Endothelial cell of umbilical vein (primary cell): ENCODE results near the gene TBRG1. TPM values are rescaled to one million over a fixed set of nuclear protein-coding genes. Genes with fewer than 3 reads are reported as not detected.

Experiments used
- BruUV-seq: library from RNA; stranded (reverse); fragments of 400-500 nt; replicated peaks from 2 replicates; lab custom pipeline; 2021; lab: Mats Ljungman, UMichigan
- CTCF ChIA-PET: fragments of 300-600, 350-600 bp; sonication (Branson Sonifier 250); formaldehyde crosslinking; loops from one replicate; lab custom pipeline; 2021; ENCODE audit warnings: antibody characterized with exemption, inconsistent platforms; lab: Charles Lee
- POLR2A ChIA-PET: fragments of 300-600, 350-600 bp; sonication (Branson Sonifier 250); formaldehyde crosslinking; loops from one replicate; lab custom pipeline; 2021; ENCODE audit warnings: antibody characterized with exemption, inconsistent platforms; lab: Charles Lee
- DNase-seq: peaks from one replicate; pipeline ENCODE4 v3.0.0-alpha.2; 2011; ENCODE audit warnings: low read depth, low spot score
- FAIRE-seq: peaks from 2 replicates; lab custom pipeline; 2011; peaks lifted over from hg19 to GRCh38; lab: Jason Lieb, UNC
- H2AFZ ChIP-seq: 2 replicates; pipeline ENCODE4 v1.6.0; 2012; ENCODE audit warnings: low read depth, low read length, control low read depth, inconsistent platforms
- H3K27ac ChIP-seq: 2 replicates; pipeline ENCODE4 v1.5.1; 2011; ENCODE audit warnings: low read depth, mild to moderate bottlenecking, control low read depth, low read length, moderate library complexity; ENCODE audit not compliant: insufficient read depth
- H3K27me3 ChIP-seq, 2 experiments: 2 replicates each; pipeline versions ENCODE4 v1.6.0 to v1.6.1; 2011; ENCODE audit warnings: low read length in 2 of 2, mixed read lengths in 1 of 2; ENCODE audit not compliant: control insufficient read depth in 2 of 2, insufficient read depth in 2 of 2
- H3K36me3 ChIP-seq, 2 experiments: 2 replicates in 1 of 2; 3 replicates in 1 of 2; pipeline ENCODE4 v1.5.1; 2011; ENCODE audit warnings: low read length in 2 of 2, mild to moderate bottlenecking in 1 of 2, moderate library complexity in 1 of 2; ENCODE audit not compliant: control insufficient read depth in 2 of 2, insufficient read depth in 2 of 2; ENCODE audit errors: extremely low read depth in 1 of 2
- H3K4me1 ChIP-seq: 3 replicates; pipeline ENCODE4 v1.5.1; 2011; ENCODE audit warnings: mild to moderate bottlenecking, low read length; ENCODE audit not compliant: control insufficient read depth, insufficient read depth; ENCODE audit errors: extremely low read depth
- H3K4me2 ChIP-seq: 2 replicates; pipeline ENCODE4 v1.6.1; 2011; ENCODE audit warnings: low read length, control low read depth, mixed read lengths; ENCODE audit not compliant: insufficient read depth
- H3K4me3 ChIP-seq, 3 experiments: fragments of 200-600 bp in 1 of 3; sonication (generic), shearing (Covaris generic) in 1 of 3; replicated peaks in 1 of 3; 2 replicates each; pipeline ENCODE4 v1.5.1; 2011 to 2016; ENCODE audit warnings: control low read depth in 3 of 3, low read length in 3 of 3, mild to moderate bottlenecking in 2 of 3, inconsistent platforms in 1 of 3, low read depth in 1 of 3, moderate library complexity in 1 of 3; ENCODE audit not compliant: insufficient read depth in 1 of 3
- H3K79me2 ChIP-seq: 2 replicates; pipeline ENCODE4 v1.6.0; 2012; ENCODE audit warnings: low read length, inconsistent platforms; ENCODE audit not compliant: control insufficient read depth, insufficient read depth
- H3K9ac ChIP-seq: replicated peaks from 2 replicates; pipeline ENCODE3; 2011; ENCODE audit warnings: low read length, control low read depth; ENCODE audit not compliant: insufficient read depth; ENCODE audit errors: extremely low read depth
- H3K9me1 ChIP-seq: replicated peaks from 3 replicates; pipeline ENCODE4 v1.6.0; 2011; ENCODE audit warnings: mild to moderate bottlenecking, low read length; ENCODE audit not compliant: control insufficient read depth, insufficient read depth; ENCODE audit errors: extremely low read depth
- H3K9me3 ChIP-seq: replicated peaks from 2 replicates; pipeline ENCODE4 v1.5.1; 2012; ENCODE audit warnings: low read length, inconsistent platforms; ENCODE audit not compliant: control insufficient read depth, insufficient read depth
- H4K20me1 ChIP-seq: replicated peaks from 2 replicates; pipeline ENCODE3; 2011; ENCODE audit warnings: mild to moderate bottlenecking, low read length; ENCODE audit not compliant: control insufficient read depth, insufficient read depth; ENCODE audit errors: extremely low read depth
- EZH2 ChIP-seq: IDR thresholded peaks from 2 replicates; pipeline ENCODE4 v1.6.1; 2012; ENCODE audit warnings: borderline replicate concordance, low read depth, mild to moderate bottlenecking, moderate library complexity, low read length, inconsistent platforms; ENCODE audit not compliant: severe bottlenecking
- FOS ChIP-seq: IDR thresholded peaks from 2 replicates; pipeline ENCODE4 v1.6.1; 2011; ENCODE audit warnings: mild to moderate bottlenecking, low read length, moderate library complexity, borderline replicate concordance; ENCODE audit not compliant: insufficient read depth
- GATA2 ChIP-seq: IDR thresholded peaks from 2 replicates; pipeline ENCODE4 v1.7.0; 2011; ENCODE audit warnings: low read depth, mild to moderate bottlenecking, moderate library complexity, mixed read lengths, low read length; ENCODE audit not compliant: insufficient read length, insufficient read depth
- JUN ChIP-seq: IDR thresholded peaks from 2 replicates; pipeline ENCODE4 v1.6.1; 2011; ENCODE audit warnings: borderline replicate concordance, low read depth; ENCODE audit not compliant: insufficient read length, insufficient read depth
- MYC ChIP-seq: IDR thresholded peaks from one replicate; pipeline ENCODE4 v1.6.1; 2011; ENCODE audit warnings: mild to moderate bottlenecking, low read depth, low read length
- POLR2A ChIP-seq: IDR thresholded peaks from 2 replicates; pipeline ENCODE4 v1.6.1; 2012; ENCODE audit warnings: low read depth, mild to moderate bottlenecking, control low read depth, low read length
- POLR2AphosphoS5 ChIP-seq: IDR thresholded peaks from 2 replicates; pipeline ENCODE4 v1.6.1; 2012; ENCODE audit warnings: low read depth, mild to moderate bottlenecking, control low read depth, low read length, moderate library complexity; ENCODE audit not compliant: insufficient read depth
- dilution Hi-C: fragments of 300-500 bp; cut with MboI; formaldehyde crosslinking; loops from one replicate; pipeline ENCODE4 v1.15.0; 2019; ENCODE audit warnings: low sequenced_read_pairs; ENCODE audit not compliant: extremely low pct_ligation_motif_present
- intact Hi-C: fragments of 100-400 bp; cut with micrococcal nuclease; formaldehyde crosslinking; loops from one replicate; pipeline ENCODE4 v1.10.0; 2022
- polyA plus RNA-seq, 4 experiments: library from polyadenylated mRNA; depleted of rRNA in 3 of 4; stranded (reverse) in 3 of 4; unstranded in 1 of 4; fragments of >200 nt; gene quantifications; 2 replicates each; pipeline versions ENCODE4 v1.2.1 to v1.2.3, GENCODE V29; 2011 to 2012; ENCODE audit warnings: missing spikeins in 1 of 4
- total RNA-seq: library from RNA; stranded (reverse); gene quantifications from 2 replicates; pipeline ENCODE4 v1.2.3, GENCODE V29; 2021
- TF ChIP-seq, protein P1 (sequence below): IDR thresholded peaks from 2 replicates; pipeline ENCODE4 v1.6.1; 2011; ENCODE audit not compliant: insufficient read depth, insufficient read length
- TF ChIP-seq, protein P2 (sequence below), 2 donors: IDR thresholded peaks; 1 replicate in 1 of 2; 2 replicates in 1 of 2; pipeline ENCODE4 v1.5.1; 2011; ENCODE audit warnings: low read length in 2 of 2, mild to moderate bottlenecking in 2 of 2, moderate library complexity in 2 of 2, control low read depth in 1 of 2, inconsistent platforms in 1 of 2, low read depth in 1 of 2; ENCODE audit not compliant: insufficient read depth in 1 of 2; ENCODE audit errors: extremely low read depth in 1 of 2

TBRG1 gene
- total and polyA plus RNA-seq, 2 donors (not counting 3 experiments of a cell fraction or from before 2014, with no cell fraction given): 22.4 to 29.6 TPM

DNA sequence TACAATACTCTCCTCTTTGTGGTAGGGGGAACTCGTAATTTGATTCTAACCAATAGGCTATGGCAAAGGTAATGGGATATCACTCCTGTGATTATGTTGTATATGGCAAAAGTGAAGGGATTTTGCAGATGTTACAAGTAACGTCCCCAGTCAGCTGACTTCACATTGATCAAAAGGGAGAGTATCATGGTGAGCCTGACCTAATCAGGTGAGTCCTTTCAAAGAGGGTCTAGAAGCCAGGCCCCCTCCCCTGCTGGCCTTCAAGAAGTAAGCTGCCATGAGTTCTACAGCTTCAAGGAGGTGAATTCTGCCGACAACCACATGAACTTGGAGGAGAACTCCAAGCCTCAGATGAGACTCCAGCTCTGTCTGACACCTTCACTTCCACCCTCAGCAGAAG is 20.0 kb downstream of the TBRG1 start:
- Histone ChIP-seq H3K9me3 (no peaks in the 10 kb centered on the region), H2AFZ (no peak overlapping the region), H4K20me1 (no peaks in the 10 kb centered on the region), H3K4me3 (no peak overlapping the region), H3K27ac (no peak overlapping the region), H3K4me2 (no peak overlapping the region), H3K4me1 (peaks cover 18% of the 10 kb centered on the region), H3K9me1 (no peaks in the 10 kb centered on the region), H3K9ac (no peak overlapping the region), H3K27me3 (no peaks in the 10 kb centered on the region), H3K79me2 (no peaks in the 10 kb centered on the region), H3K36me3 (peaks cover 0 to under 1% of the 10 kb centered on the region in 2 experiments)
- CTCF ChIA-PET: interaction anchor here (1.0 to 6.5 kb wide), 11 partner anchors 10 to 241 kb away, joined by 3 to 86 read pairs (median 12); partner anchors contain the start of genes NRGN and ROBO3
- DNase-seq (no peak), FAIRE-seq (no peak)
- intact Hi-C loops (no loop called here), dilution Hi-C loops (no loop called here)
- POLR2A ChIA-PET: interaction anchor here (1.1 kb wide), 1 partner anchor 703 kb away, joined by 4 read pairs; no protein-coding TSS in a partner anchor
- no TSS peak for BruUV-seq
- no peak for TF ChIP-seq JUN
- TF ChIP-seq, protein P1, sequence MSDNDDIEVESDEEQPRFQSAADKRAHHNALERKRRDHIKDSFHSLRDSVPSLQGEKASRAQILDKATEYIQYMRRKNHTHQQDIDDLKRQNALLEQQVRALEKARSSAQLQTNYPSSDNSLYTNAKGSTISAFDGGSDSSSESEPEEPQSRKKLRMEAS: no peak
- TF ChIP-seq, protein P2, sequence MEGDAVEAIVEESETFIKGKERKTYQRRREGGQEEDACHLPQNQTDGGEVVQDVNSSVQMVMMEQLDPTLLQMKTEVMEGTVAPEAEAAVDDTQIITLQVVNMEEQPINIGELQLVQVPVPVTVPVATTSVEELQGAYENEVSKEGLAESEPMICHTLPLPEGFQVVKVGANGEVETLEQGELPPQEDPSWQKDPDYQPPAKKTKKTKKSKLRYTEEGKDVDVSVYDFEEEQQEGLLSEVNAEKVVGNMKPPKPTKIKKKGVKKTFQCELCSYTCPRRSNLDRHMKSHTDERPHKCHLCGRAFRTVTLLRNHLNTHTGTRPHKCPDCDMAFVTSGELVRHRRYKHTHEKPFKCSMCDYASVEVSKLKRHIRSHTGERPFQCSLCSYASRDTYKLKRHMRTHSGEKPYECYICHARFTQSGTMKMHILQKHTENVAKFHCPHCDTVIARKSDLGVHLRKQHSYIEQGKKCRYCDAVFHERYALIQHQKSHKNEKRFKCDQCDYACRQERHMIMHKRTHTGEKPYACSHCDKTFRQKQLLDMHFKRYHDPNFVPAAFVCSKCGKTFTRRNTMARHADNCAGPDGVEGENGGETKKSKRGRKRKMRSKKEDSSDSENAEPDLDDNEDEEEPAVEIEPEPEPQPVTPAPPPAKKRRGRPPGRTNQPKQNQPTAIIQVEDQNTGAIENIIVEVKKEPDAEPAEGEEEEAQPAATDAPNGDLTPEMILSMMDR (IDR thresholded peaks at IDR 0.05; ENCODE audit: extremely low read depth in 1 of 2, insufficient read depth in 1 of 2, low read depth in 1 of 2, low read length in 2 of 2): no peak
- no peak for TF ChIP-seq POLR2A
- TF ChIP-seq GATA2: no peak
- TF ChIP-seq POLR2AphosphoS5: no peak
- TF ChIP-seq FOS: no peak
- no peak for TF ChIP-seq MYC
- TF ChIP-seq EZH2: no peak
